Prostate gland (tissue), 2 donors: ENCODE measurements around the gene PPFIA4. TPM values are rescaled to one million over a fixed set of nuclear protein-coding genes. Genes with fewer than 3 reads are reported as not detected.

Experiments
- DNase-seq: peaks from one replicate; pipeline ENCODE4 v3.0.0-alpha.2; 2019; ENCODE audit warnings: low spot score
- H3K27ac ChIP-seq, 2 donors: fragments of 200-600 bp; sonication (generic); 2 replicates each; pipeline ENCODE4 v1.5.1; 2017 to 2019
- H3K27me3 ChIP-seq: fragments of 200-600 bp; sonication (generic); replicated peaks from 2 replicates; pipeline ENCODE4 v1.5.1; 2019; ENCODE audit not compliant: insufficient read depth
- H3K36me3 ChIP-seq, 2 donors: fragments of 200-600 bp; sonication (generic); 1 replicate in 1 of 2; 2 replicates in 1 of 2; pipeline versions ENCODE4 v1.5.1 to v1.8.1; 2017 to 2019
- H3K4me1 ChIP-seq: fragments of 200-600 bp; sonication (generic); replicated peaks from 2 replicates; pipeline ENCODE4 v1.5.1; 2019
- H3K4me3 ChIP-seq, 2 donors: fragments of 200-600 bp; sonication (generic); 2 replicates each; pipeline ENCODE4 v1.5.1; 2017 to 2019
- H3K9me3 ChIP-seq: fragments of 200-600 bp; sonication (generic); 2 replicates; pipeline ENCODE4 v1.5.1; 2017
- CTCF ChIP-seq, 4 experiments: fragments of 200-600 bp in 2 of 4; fragments of 450-650 bp in 2 of 4; sonication (generic) in 2 of 4; IDR thresholded peaks; 1 replicate in 3 of 4; 2 replicates in 1 of 4; pipeline ENCODE4 v1.5.1; 2016 to 2019; ENCODE audit warnings: antibody characterized with exemption in 4 of 4, mild to moderate bottlenecking in 2 of 4, moderate library complexity in 2 of 4
- POLR2A ChIP-seq: fragments of 450-650 bp; IDR thresholded peaks from one replicate; pipeline ENCODE4 v1.6.1; 2016; ENCODE audit warnings: antibody characterized with exemption, mild to moderate bottlenecking
- POLR2AphosphoS5 ChIP-seq: sonication (generic); formaldehyde crosslinking; IDR thresholded peaks from one replicate; pipeline ENCODE4 v1.6.1; 2017; ENCODE audit warnings: antibody characterized with exemption
- WGBS: methylation state at CpG from one replicate; pipeline ENCODE4 v1.1.5; 2018; 5-methylcytosine and 5-hydroxymethylcytosine counted together
- intact Hi-C: fragments of 100-400 bp; cut with DNase I; formaldehyde crosslinking; loops from one replicate; pipeline ENCODE4 v1.14.2; 2022
- total RNA-seq, 2 donors: library from RNA; depleted of rRNA; stranded (reverse); fragments of >200 nt; gene quantifications; one replicate each; pipeline ENCODE4 v1.1.0, GENCODE V29; 2016

The PPFIA4 gene
- total RNA-seq, 2 donors from 2014 or later = 0.50 to 16.9 TPM

- H3K27ac ChIP-seq = no peak overlapping the region
- 67% methylated on average over 13 of the region's 13 CpGs for WGBS
Observed at GRCh38 chr1:203028784-203029553, 2.7 kb downstream of the PPFIA4 start.

GRCh38 chr1:203031467-203031866 is 5.2 kb downstream of the PPFIA4 start:
- Histone ChIP-seq H3K4me1 (peaks cover 6% of the 10 kb centered on the region), H3K27ac (no peak overlapping the region), H3K9me3 (no peaks in the 10 kb centered on the region), H3K27me3 (no peaks in the 10 kb centered on the region), H3K4me3 (no peak overlapping the region), H3K36me3 (no peaks in the 10 kb centered on the region)
- WGBS = 71% methylated on average over 6 of the region's 6 CpGs
- no peak for DNase-seq
- TF ChIP-seq POLR2A = no peak
- intact Hi-C loops = no loop called here

More at GRCh38 chr1:203028784-203029553, 2.7 kb downstream of the PPFIA4 start:
- no peaks in the 10 kb centered on the region for H3K36me3 ChIP-seq
- no peaks in the 10 kb centered on the region for H3K27me3 ChIP-seq
- DNase-seq = no peak
- no peak overlapping the region for H3K4me3 ChIP-seq
- peaks cover 7% of the 10 kb centered on the region for H3K4me1 ChIP-seq
- no peaks in the 10 kb centered on the region for H3K9me3 ChIP-seq
- no peak for TF ChIP-seq POLR2AphosphoS5
- TF ChIP-seq CTCF (IDR thresholded peaks at IDR 0.05) = no peak
- no peak for TF ChIP-seq POLR2A
- intact Hi-C loops = no loop called here

GRCh38 chr1:203033287-203033686 is 7.0 kb downstream of the PPFIA4 start:
- WGBS = 100% methylated on average over 2 of the region's 2 CpGs
- intact Hi-C loops = no loop called here
- no peak overlapping the region for H3K27ac ChIP-seq
- no peak for DNase-seq
- TF ChIP-seq POLR2AphosphoS5 (no peak), CTCF (IDR thresholded peaks at IDR 0.05) (no peak)
- H3K27me3 ChIP-seq = no peaks in the 10 kb centered on the region
- H3K4me1 ChIP-seq = no peaks in the 10 kb centered on the region
- H3K4me3 ChIP-seq = no peak overlapping the region
- no peaks in the 10 kb centered on the region for H3K36me3 ChIP-seq
- H3K9me3 ChIP-seq = no peaks in the 10 kb centered on the region

- no peak overlapping the region for H3K4me3 ChIP-seq
- intact Hi-C loops = no loop called here
- H3K27me3 ChIP-seq = no peaks in the 10 kb centered on the region
- DNase-seq = no peak
- no peaks in the 10 kb centered on the region for H3K36me3 ChIP-seq
- 93% methylated on average over 2 of the region's 2 CpGs for WGBS
- H3K4me1 ChIP-seq = no peaks in the 10 kb centered on the region
- H3K27ac ChIP-seq = no peak overlapping the region
- no peaks in the 10 kb centered on the region for H3K9me3 ChIP-seq
- TF ChIP-seq POLR2A (no peak), CTCF (IDR thresholded peaks at IDR 0.05) (no peak), POLR2AphosphoS5 (no peak)
Observed at GRCh38 chr1:203033917-203034316, 7.6 kb downstream of the PPFIA4 start.

GRCh38 chr1:203034422-203035110 is 8.3 kb downstream of the PPFIA4 start:
- no peak for DNase-seq
- intact Hi-C loops = loop anchor here (5.0 kb wide), 1 partner anchor 238 kb away; no protein-coding TSS in a partner anchor
- no peaks in the 10 kb centered on the region for H3K4me1 ChIP-seq
- H3K9me3 ChIP-seq = no peaks in the 10 kb centered on the region
- 86% methylated on average over 10 of the region's 10 CpGs for WGBS
- TF ChIP-seq POLR2AphosphoS5 = no peak
- no peak for TF ChIP-seq CTCF (IDR thresholded peaks at IDR 0.05)
- no peak for TF ChIP-seq POLR2A
- no peaks in the 10 kb centered on the region for H3K36me3 ChIP-seq
- no peak overlapping the region for H3K27ac ChIP-seq
- no peak overlapping the region for H3K4me3 ChIP-seq
- no peaks in the 10 kb centered on the region for H3K27me3 ChIP-seq
